HEK293 (cell line): ENCODE data around the gene CSAD.

Experiments
- CTCF ChIA-PET: fragments of 350-600 bp; formaldehyde crosslinking; extraction: SDS; loops from one replicate; lab custom pipeline; 2021; ENCODE audit warnings: antibody characterized with exemption; lab: Yijun Ruan, JAX
- POLR2A ChIA-PET: fragments of 300-600 bp; formaldehyde crosslinking; extraction: SDS; loops from one replicate; lab custom pipeline; 2020; ENCODE audit warnings: antibody characterized with exemption, inconsistent platforms; lab: Yijun Ruan, JAX
- H3K27ac ChIP-seq: fragments of 200-500 bp; sonication (Bioruptor generic); 2 replicates; pipeline ENCODE4 v1.5.1; 2014; ENCODE audit warnings: low read depth, low read length, control low read depth, inconsistent platforms; ENCODE audit errors: extremely low read depth
- H3K36me3 ChIP-seq, 2 experiments: fragments of 200-500 bp in 1 of 2; sonication (Bioruptor generic) in 1 of 2; 1 replicate in 1 of 2; 2 replicates in 1 of 2; pipeline ENCODE4 v1.5.1; 2014 to 2017; ENCODE audit warnings: inconsistent platforms in 2 of 2, low read length in 2 of 2; ENCODE audit not compliant: control insufficient read depth in 2 of 2, insufficient read depth in 1 of 2
- H3K4me1 ChIP-seq: fragments of 200-500 bp; sonication (Bioruptor generic); 2 replicates; pipeline ENCODE4 v1.5.1; 2014; ENCODE audit warnings: mild to moderate bottlenecking, low read length, inconsistent platforms; ENCODE audit not compliant: control insufficient read depth, insufficient read depth
- H3K4me3 ChIP-seq: 2 replicates; pipeline ENCODE4 v1.5.1; 2011; ENCODE audit warnings: low read depth, mild to moderate bottlenecking, control low read depth, low read length, moderate library complexity
- H3K9me3 ChIP-seq: fragments of 200-500 bp; sonication (Bioruptor generic); 2 replicates; pipeline ENCODE4 v1.5.1; 2014; ENCODE audit warnings: low read depth, low read length, inconsistent platforms; ENCODE audit not compliant: control insufficient read depth, insufficient read depth
- HOXA7 ChIP-seq: sonication (generic); formaldehyde crosslinking; IDR thresholded peaks from 2 replicates; pipeline ENCODE4 v1.8.1; 2022; ENCODE audit warnings: missing genetic modification reagents, borderline replicate concordance
- MYNN ChIP-seq: fragments of 450-650 bp; formaldehyde crosslinking; IDR thresholded peaks from 2 replicates; pipeline ENCODE4 v1.5.1; 2016; ENCODE audit warnings: missing biosample characterization, missing genetic modification characterization, borderline replicate concordance
- MZF1 ChIP-seq: fragments of 450-650 bp; formaldehyde crosslinking; IDR thresholded peaks from 2 replicates; pipeline ENCODE4 v1.5.1; 2017; ENCODE audit warnings: missing biosample characterization, missing genetic modification characterization, borderline replicate concordance
- SP7 ChIP-seq: fragments of 450-650 bp; formaldehyde crosslinking; IDR thresholded peaks from 2 replicates; pipeline ENCODE4 v1.5.1; 2016; ENCODE audit warnings: missing biosample characterization, missing genetic modification characterization
- ZFP69B ChIP-seq: fragments of 450-650 bp; formaldehyde crosslinking; IDR thresholded peaks from 2 replicates; pipeline ENCODE4 v1.5.1; 2016; ENCODE audit warnings: missing biosample characterization, missing genetic modification characterization
- ZNF324 ChIP-seq: fragments of 450-650 bp; formaldehyde crosslinking; IDR thresholded peaks from 2 replicates; pipeline ENCODE4 v1.5.1; 2016; ENCODE audit warnings: missing biosample characterization, missing genetic modification characterization
- ZNF514 ChIP-seq: fragments of 450-650 bp; formaldehyde crosslinking; IDR thresholded peaks from 2 replicates; pipeline ENCODE4 v1.5.1; 2016; ENCODE audit warnings: missing biosample characterization, missing genetic modification characterization
- ZNF561 ChIP-seq: fragments of 450-650 bp; IDR thresholded peaks from 2 replicates; pipeline ENCODE4 v1.5.1; 2018; ENCODE audit warnings: missing biosample characterization, missing genetic modification characterization, borderline replicate concordance
- ZNF596 ChIP-seq: fragments of 450-650 bp; IDR thresholded peaks from 2 replicates; pipeline ENCODE4 v1.5.0; 2018; ENCODE audit warnings: missing biosample characterization, mild to moderate bottlenecking, missing genetic modification characterization, moderate library complexity
- TF ChIP-seq, protein P1 (sequence below): fragments of 450-650 bp; formaldehyde crosslinking; IDR thresholded peaks from 2 replicates; pipeline ENCODE4 v1.5.1; 2016; ENCODE audit warnings: missing biosample characterization, missing genetic modification characterization
- TF ChIP-seq, protein P2 (sequence below): fragments of 450-650 bp; formaldehyde crosslinking; IDR thresholded peaks from 2 replicates; pipeline ENCODE4 v1.5.1; 2016; ENCODE audit warnings: missing biosample characterization, missing genetic modification characterization
- TF ChIP-seq, protein P3 (sequence below): sonication (generic); formaldehyde crosslinking; IDR thresholded peaks from 2 replicates; pipeline ENCODE4 v1.8.1; 2022; ENCODE audit warnings: mild to moderate bottlenecking, moderate library complexity, missing genetic modification reagents
- TF ChIP-seq, protein P4 (sequence below): fragments of 450-650 bp; formaldehyde crosslinking; IDR thresholded peaks from 2 replicates; pipeline ENCODE4 v1.5.1; 2016; ENCODE audit warnings: missing biosample characterization, missing genetic modification characterization

CSAD gene

DNA sequence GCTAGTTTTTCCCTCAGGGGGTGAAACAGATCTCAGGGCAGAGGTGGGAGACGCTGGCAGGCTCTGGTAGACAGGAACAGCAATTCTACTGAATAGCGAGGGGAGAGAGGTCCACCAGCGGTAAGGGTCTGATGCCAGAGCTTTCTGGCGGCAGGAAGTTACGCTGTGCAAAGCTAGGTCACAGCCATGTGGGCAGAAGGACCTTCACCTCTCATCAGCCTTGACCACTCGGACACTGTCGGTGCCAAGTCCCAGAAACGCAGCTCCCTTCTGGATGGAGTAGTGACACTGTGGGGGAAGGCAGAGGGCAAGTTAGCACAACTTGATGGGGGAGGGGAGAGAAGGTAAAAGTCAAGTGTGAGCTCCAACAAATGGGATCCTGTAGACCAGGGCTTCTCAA, 10.5 kb downstream of the CSAD start:
- H3K9me3 ChIP-seq = no peaks in the 10 kb centered on the region
- POLR2A ChIA-PET = interaction anchor here (0.7 to 2.9 kb wide), 4 partner anchors 8 to 497 kb away, joined by 3 to 18 read pairs (median 6); partner anchors contain the start of genes CSAD and ZNF740
- no peak overlapping the region for H3K4me3 ChIP-seq
- TF ChIP-seq, protein P1, sequence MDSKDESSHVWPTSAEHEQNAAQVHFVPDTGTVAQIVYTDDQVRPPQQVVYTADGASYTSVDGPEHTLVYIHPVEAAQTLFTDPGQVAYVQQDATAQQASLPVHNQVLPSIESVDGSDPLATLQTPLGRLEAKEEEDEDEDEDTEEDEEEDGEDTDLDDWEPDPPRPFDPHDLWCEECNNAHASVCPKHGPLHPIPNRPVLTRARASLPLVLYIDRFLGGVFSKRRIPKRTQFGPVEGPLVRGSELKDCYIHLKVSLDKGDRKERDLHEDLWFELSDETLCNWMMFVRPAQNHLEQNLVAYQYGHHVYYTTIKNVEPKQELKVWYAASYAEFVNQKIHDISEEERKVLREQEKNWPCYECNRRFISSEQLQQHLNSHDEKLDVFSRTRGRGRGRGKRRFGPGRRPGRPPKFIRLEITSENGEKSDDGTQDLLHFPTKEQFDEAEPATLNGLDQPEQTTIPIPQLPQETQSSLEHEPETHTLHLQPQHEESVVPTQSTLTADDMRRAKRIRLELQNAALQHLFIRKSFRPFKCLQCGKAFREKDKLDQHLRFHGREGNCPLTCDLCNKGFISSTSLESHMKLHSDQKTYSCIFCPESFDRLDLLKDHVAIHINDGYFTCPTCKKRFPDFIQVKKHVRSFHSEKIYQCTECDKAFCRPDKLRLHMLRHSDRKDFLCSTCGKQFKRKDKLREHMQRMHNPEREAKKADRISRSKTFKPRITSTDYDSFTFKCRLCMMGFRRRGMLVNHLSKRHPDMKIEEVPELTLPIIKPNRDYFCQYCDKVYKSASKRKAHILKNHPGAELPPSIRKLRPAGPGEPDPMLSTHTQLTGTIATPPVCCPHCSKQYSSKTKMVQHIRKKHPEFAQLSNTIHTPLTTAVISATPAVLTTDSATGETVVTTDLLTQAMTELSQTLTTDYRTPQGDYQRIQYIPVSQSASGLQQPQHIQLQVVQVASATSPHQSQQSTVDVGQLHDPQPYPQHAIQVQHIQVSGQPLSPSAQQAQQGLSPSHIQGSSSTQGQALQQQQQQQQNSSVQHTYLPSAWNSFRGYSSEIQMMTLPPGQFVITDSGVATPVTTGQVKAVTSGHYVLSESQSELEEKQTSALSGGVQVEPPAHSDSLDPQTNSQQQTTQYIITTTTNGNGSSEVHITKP (tag by site-specific recombination) = peak; percentile 59; the same call in 1 of the 2 replicates
- TF ChIP-seq SP7 = no peak
- H3K27ac ChIP-seq = no peak overlapping the region
- peaks cover 12% of the 10 kb centered on the region for H3K4me1 ChIP-seq
- H3K36me3 ChIP-seq = peaks cover 0 to 21% of the 10 kb centered on the region in 2 experiments; a peak in 2 of 3 replicates
- CTCF ChIA-PET = interaction anchor here (0.6 to 6.2 kb wide), 3 partner anchors 10 to 982 kb away, joined by 3 to 52 read pairs (median 4); partner anchors contain the start of gene ZNF740

DNA sequence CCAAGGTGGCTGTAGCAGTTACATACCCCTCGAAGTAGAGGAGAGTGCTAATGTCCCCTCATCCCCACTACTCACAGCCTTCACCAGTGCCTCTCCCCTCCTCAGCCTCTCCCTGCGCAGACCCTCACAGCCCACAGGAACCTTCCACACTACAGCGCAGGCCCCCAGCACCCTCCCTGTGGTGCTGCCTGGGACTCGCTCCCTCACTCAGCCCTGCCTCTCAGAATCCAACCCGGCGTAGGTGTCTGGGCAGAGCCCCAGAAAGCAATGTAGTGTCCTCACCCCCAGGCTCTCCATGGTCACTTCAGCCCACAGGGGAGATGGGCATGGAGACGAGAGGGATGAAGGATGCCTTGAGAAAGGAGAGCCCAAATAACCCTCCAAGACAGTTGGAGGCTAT, 11.1 kb downstream of the CSAD start:
- POLR2A ChIA-PET = interaction anchor here (2.9 kb wide), 1 partner anchor 11 kb away, joined by 18 read pairs; the partner anchor contains the start of genes CSAD and ZNF740
- Histone ChIP-seq H3K27ac (no peak overlapping the region), H3K36me3 (peaks cover 0 to 21% of the 10 kb centered on the region in 2 experiments; a peak in 2 of 3 replicates)
- TF ChIP-seq ZNF561 (tag by site-specific recombination) (no peak), ZFP69B (no peak), ZNF596 (tag by site-specific recombination) (no peak), ZNF514 (tag by site-specific recombination) (no peak), HOXA7 (CRISPR knock-in tag) (no peak), ZNF324 (tag by site-specific recombination) (no peak), MYNN (tag by site-specific recombination) (no peak), MZF1 (no peak)
- TF ChIP-seq, protein P2, sequence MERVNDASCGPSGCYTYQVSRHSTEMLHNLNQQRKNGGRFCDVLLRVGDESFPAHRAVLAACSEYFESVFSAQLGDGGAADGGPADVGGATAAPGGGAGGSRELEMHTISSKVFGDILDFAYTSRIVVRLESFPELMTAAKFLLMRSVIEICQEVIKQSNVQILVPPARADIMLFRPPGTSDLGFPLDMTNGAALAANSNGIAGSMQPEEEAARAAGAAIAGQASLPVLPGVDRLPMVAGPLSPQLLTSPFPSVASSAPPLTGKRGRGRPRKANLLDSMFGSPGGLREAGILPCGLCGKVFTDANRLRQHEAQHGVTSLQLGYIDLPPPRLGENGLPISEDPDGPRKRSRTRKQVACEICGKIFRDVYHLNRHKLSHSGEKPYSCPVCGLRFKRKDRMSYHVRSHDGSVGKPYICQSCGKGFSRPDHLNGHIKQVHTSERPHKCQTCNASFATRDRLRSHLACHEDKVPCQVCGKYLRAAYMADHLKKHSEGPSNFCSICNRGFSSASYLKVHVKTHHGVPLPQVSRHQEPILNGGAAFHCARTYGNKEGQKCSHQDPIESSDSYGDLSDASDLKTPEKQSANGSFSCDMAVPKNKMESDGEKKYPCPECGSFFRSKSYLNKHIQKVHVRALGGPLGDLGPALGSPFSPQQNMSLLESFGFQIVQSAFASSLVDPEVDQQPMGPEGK (tag by site-specific recombination) = no peak
- TF ChIP-seq, protein P3, sequence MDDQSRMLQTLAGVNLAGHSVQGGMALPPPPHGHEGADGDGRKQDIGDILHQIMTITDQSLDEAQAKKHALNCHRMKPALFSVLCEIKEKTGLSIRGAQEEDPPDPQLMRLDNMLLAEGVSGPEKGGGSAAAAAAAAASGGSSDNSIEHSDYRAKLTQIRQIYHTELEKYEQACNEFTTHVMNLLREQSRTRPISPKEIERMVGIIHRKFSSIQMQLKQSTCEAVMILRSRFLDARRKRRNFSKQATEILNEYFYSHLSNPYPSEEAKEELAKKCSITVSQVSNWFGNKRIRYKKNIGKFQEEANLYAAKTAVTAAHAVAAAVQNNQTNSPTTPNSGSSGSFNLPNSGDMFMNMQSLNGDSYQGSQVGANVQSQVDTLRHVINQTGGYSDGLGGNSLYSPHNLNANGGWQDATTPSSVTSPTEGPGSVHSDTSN (CRISPR knock-in tag) = no peak
- TF ChIP-seq, protein P4, sequence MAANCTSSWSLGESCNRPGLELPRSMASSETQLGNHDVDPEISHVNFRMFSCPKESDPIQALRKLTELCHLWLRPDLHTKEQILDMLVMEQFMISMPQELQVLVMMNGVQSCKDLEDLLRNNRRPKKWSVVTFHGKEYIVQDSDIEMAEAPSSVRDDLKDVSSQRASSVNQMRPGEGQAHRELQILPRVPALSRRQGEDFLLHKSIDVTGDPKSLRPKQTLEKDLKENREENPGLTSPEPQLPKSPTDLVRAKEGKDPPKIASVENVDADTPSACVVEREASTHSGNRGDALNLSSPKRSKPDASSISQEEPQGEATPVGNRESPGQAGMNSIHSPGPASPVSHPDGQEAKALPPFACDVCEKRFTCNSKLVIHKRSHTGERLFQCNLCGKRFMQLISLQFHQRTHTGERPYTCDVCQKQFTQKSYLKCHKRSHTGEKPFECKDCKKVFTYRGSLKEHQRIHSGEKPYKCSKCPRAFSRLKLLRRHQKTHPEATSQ = no peak
- TF ChIP-seq, all 188 proteins: peak for 0
- H3K4me3 ChIP-seq = no peak overlapping the region
- H3K9me3 ChIP-seq = no peaks in the 10 kb centered on the region
- peaks cover 12% of the 10 kb centered on the region for H3K4me1 ChIP-seq
- CTCF ChIA-PET = interaction anchor here (6.2 kb wide), 1 partner anchor 10 kb away, joined by 52 read pairs; no protein-coding TSS in a partner anchor
